GM12874 (cell line): ENCODE measurements around the gene POLR3G.

ENCODE experiments used
- CTCF ChIP-seq: IDR thresholded peaks from 2 replicates; pipeline ENCODE4 v1.5.1; 2011; ENCODE audit warnings: low read depth, mild to moderate bottlenecking, control low read depth, low read length, moderate library complexity; ENCODE audit not compliant: insufficient read depth

POLR3G gene

GRCh38 chr5:90480699-90481098, 6.0 kb downstream of the POLR3G start:
- TF ChIP-seq CTCF, result no peak

GRCh38 chr5:90483206-90483605, 8.5 kb downstream of the POLR3G start:
- TF ChIP-seq CTCF, result no peak

GRCh38 chr5:90484540-90484939, 9.9 kb downstream of the POLR3G start:
- no peak for TF ChIP-seq CTCF

GRCh38 chr5:90488791-90489190, 14.1 kb downstream of the POLR3G start:
- no peak for TF ChIP-seq CTCF

GRCh38 chr5:90494043-90494442, 19.4 kb downstream of the POLR3G start:
- no peak for TF ChIP-seq CTCF

- no peak for TF ChIP-seq CTCF
Measured at GRCh38 chr5:90495146-90495545, 20.5 kb downstream of the POLR3G start.

- TF ChIP-seq CTCF, result no peak
Measured at GRCh38 chr5:90503596-90503995, 28.9 kb downstream of the POLR3G start.

GRCh38 chr5:90504743-90505142, 30.1 kb downstream of the POLR3G start:
- TF ChIP-seq CTCF, result no peak
